Smooth muscle cell (in vitro differentiated cells): Measurements from ENCODE around the gene NFIB. TPM values are rescaled to one million over a fixed set of nuclear protein-coding genes. Genes with fewer than 3 reads are reported as not detected.

Source experiments
- DNase-seq: peaks from one replicate; lab custom pipeline; 2025; ENCODE audit not compliant: unreplicated experiment; lab: John Stamatoyannopoulos, UW
- H2AFZ ChIP-seq: fragments of 200-600 bp; sonication (generic); 2 replicates; pipeline ENCODE4 v1.6.0; 2016; ENCODE audit warnings: antibody characterized with exemption, low read depth, mild to moderate bottlenecking
- H3F3A ChIP-seq: fragments of 200-600 bp; sonication (generic); 2 replicates; pipeline ENCODE4 v1.6.0; 2017; ENCODE audit warnings: antibody characterized with exemption, low read depth
- H3K27ac ChIP-seq: fragments of 200-600 bp; sonication (generic); 2 replicates; pipeline ENCODE4 v1.5.1; 2016; ENCODE audit warnings: low read depth, mild to moderate bottlenecking
- H3K27me3 ChIP-seq: fragments of 200-600 bp; sonication (generic); 2 replicates; pipeline ENCODE4 v1.6.1; 2016; ENCODE audit warnings: low read depth, mild to moderate bottlenecking
- H3K36me3 ChIP-seq: fragments of 200-600 bp; sonication (generic); 2 replicates; pipeline ENCODE4 v1.5.1; 2016; ENCODE audit warnings: low read depth
- H3K4me1 ChIP-seq: fragments of 200-600 bp; sonication (generic); 2 replicates; pipeline ENCODE4 v1.5.1; 2016; ENCODE audit warnings: low read depth
- H3K4me2 ChIP-seq: fragments of 200-600 bp; sonication (generic); 2 replicates; pipeline ENCODE4 v1.6.0; 2016; ENCODE audit warnings: mild to moderate bottlenecking
- H3K4me3 ChIP-seq: fragments of 200-600 bp; sonication (generic); 2 replicates; pipeline ENCODE4 v1.5.1; 2016; ENCODE audit warnings: mild to moderate bottlenecking
- H3K79me2 ChIP-seq: fragments of 200-600 bp; sonication (generic); 2 replicates; pipeline ENCODE4 v1.6.0; 2016; ENCODE audit warnings: low read depth, mild to moderate bottlenecking
- H3K9ac ChIP-seq: fragments of 200-600 bp; sonication (generic); 2 replicates; pipeline ENCODE4 v1.6.0; 2016; ENCODE audit warnings: low read depth
- H3K9me3 ChIP-seq: fragments of 200-600 bp; sonication (generic); replicated peaks from 2 replicates; pipeline ENCODE4 v1.5.1; 2016; ENCODE audit warnings: low read depth
- H4K20me1 ChIP-seq: fragments of 200-600 bp; sonication (generic); 2 replicates; pipeline ENCODE4 v1.6.0; 2016; ENCODE audit warnings: low read depth
- WGBS: methylation state at CpG from one replicate; pipeline ENCODE4 v1.1.7; 2016; ENCODE audit warnings: low lambda C conversion rate; 5-methylcytosine and 5-hydroxymethylcytosine counted together
- polyA plus RNA-seq: library from polyadenylated mRNA; unstranded; fragments of >200 nt; fragmentation: Nextera tagmentation; extraction: Ambion mirVana; gene quantifications from 2 replicates; pipeline ENCODE4 v1.2.1, GENCODE V29; 2016
- total RNA-seq: library from RNA; depleted of rRNA; stranded (reverse); fragments of >200 nt; gene quantifications from 2 replicates; pipeline ENCODE4 v1.2.3, GENCODE V29; 2014
- TF ChIP-seq, protein P1 (sequence below): fragments of 200-600 bp; sonication (generic); IDR thresholded peaks from 2 replicates; pipeline ENCODE4 v1.5.1; 2017; ENCODE audit warnings: borderline replicate concordance, mild to moderate bottlenecking, antibody characterized with exemption; ENCODE audit not compliant: insufficient read depth, poor library complexity, severe bottlenecking

Gene NFIB
- total and polyA plus RNA-seq, 2 experiments from 2014 or later, result 0.93 to 1.7 TPM

DNA sequence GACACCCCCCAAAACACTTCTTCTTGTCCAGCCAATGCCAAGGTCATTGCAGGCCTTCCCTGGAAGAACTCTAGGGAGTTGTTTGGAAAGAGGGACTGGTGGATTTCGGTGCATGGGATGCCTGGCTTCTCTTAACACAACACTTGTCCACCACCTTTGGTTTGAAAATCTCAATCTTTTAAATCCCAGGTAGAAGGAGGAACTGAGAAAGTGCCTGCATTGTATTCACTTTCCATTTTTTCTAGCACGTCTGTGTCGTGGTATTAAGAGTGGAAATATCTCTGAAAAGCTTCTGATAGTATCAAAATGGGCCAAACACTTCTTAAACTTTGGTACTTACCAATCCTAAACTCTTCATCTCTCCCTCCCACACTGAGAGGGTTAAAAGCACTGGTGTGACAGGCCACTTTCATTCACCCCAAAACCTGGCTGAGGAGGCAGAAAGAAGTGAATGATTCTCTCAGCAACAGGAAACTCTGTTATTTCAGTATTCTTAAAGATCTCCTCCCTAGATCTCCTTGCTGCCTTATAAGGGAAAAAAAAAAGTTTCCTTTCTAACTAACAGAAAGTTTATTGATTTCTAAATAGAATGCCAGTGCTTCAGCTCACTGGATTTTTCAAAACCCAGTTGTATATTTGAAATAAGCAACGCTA, 3.9 kb upstream of the NFIB start:
- 91% methylated on average over 4 of the region's 4 CpGs for WGBS
- Histone ChIP-seq H3K4me3 (no peak overlapping the region), H3K27ac (no peak overlapping the region), H3K4me1 (peaks cover 2% of the 10 kb centered on the region), H4K20me1 (no peaks in the 10 kb centered on the region), H2AFZ (no peak overlapping the region), H3K9ac (no peak overlapping the region), H3F3A (no peaks in the 10 kb centered on the region), H3K36me3 (no peaks in the 10 kb centered on the region), H3K27me3 (peaks cover 22% of the 10 kb centered on the region), H3K9me3 (no peaks in the 10 kb centered on the region), H3K79me2 (no peaks in the 10 kb centered on the region), H3K4me2 (no peak overlapping the region)
- no peak for DNase-seq
- TF ChIP-seq, protein P1, sequence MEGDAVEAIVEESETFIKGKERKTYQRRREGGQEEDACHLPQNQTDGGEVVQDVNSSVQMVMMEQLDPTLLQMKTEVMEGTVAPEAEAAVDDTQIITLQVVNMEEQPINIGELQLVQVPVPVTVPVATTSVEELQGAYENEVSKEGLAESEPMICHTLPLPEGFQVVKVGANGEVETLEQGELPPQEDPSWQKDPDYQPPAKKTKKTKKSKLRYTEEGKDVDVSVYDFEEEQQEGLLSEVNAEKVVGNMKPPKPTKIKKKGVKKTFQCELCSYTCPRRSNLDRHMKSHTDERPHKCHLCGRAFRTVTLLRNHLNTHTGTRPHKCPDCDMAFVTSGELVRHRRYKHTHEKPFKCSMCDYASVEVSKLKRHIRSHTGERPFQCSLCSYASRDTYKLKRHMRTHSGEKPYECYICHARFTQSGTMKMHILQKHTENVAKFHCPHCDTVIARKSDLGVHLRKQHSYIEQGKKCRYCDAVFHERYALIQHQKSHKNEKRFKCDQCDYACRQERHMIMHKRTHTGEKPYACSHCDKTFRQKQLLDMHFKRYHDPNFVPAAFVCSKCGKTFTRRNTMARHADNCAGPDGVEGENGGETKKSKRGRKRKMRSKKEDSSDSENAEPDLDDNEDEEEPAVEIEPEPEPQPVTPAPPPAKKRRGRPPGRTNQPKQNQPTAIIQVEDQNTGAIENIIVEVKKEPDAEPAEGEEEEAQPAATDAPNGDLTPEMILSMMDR, result no peak

GRCh38 chr9:14316602-14317300, 2.8 kb upstream of the NFIB start:
- peaks cover 32% of the 10 kb centered on the region for H3K27me3 ChIP-seq
- TF ChIP-seq, protein P1, result no peak
- H3K9ac ChIP-seq, result no peak overlapping the region

GRCh38 chr9:14315875-14316601, 2.1 kb upstream of the NFIB start:
- Histone ChIP-seq H3K79me2 (no peaks in the 10 kb centered on the region), H3K9me3 (no peaks in the 10 kb centered on the region), H3K27me3 (peaks cover 35% of the 10 kb centered on the region), H3K36me3 (no peaks in the 10 kb centered on the region), H4K20me1 (no peaks in the 10 kb centered on the region), H3K4me1 (peaks cover 6% of the 10 kb centered on the region), H3F3A (no peaks in the 10 kb centered on the region), H3K9ac (no peak overlapping the region), H3K4me3 (peak overlapping the region; percentile 81), H3K27ac (no peak overlapping the region), H2AFZ (peak overlapping the region; percentile 72), H3K4me2 (peak overlapping the region; percentile 98)
- WGBS, result under 1% methylated on average over 39 of the region's 42 CpGs
- DNase-seq, result no peak
- TF ChIP-seq, protein P1, result no peak

More at GRCh38 chr9:14316602-14317300, 2.8 kb upstream of the NFIB start:
- H3F3A ChIP-seq, result no peaks in the 10 kb centered on the region
- no peak overlapping the region for H3K27ac ChIP-seq
- H3K36me3 ChIP-seq, result no peaks in the 10 kb centered on the region
- no peaks in the 10 kb centered on the region for H3K79me2 ChIP-seq
- no peak overlapping the region for H2AFZ ChIP-seq
- H3K4me2 ChIP-seq, result peak overlapping the region; percentile 98
- peaks cover 6% of the 10 kb centered on the region for H3K4me1 ChIP-seq
- peak overlapping the region; percentile 81 for H3K4me3 ChIP-seq
- DNase-seq, result no peak
- H4K20me1 ChIP-seq, result no peaks in the 10 kb centered on the region
- H3K9me3 ChIP-seq, result no peaks in the 10 kb centered on the region
- WGBS, result 44% methylated on average over 7 of the region's 8 CpGs
